GM21528 (cell line): ENCODE measurements around the gene PHF13.
"Not testable (repeated sequence)": the region's sequence is repeated elsewhere in the genome, so short reads cannot be mapped to it uniquely, and the experiment has no call there.

Source experiments
- ATAC-seq: cut with Tn5 transposase; IDR thresholded peaks from one replicate; pipeline ENCODE4 v1.9.1; 2021; ENCODE audit warnings: mild to moderate bottlenecking, moderate library complexity; ENCODE audit not compliant: unreplicated experiment, low FRiP score

The PHF13 gene

GRCh38 chr1:6653436-6654290 lies 40.1 kb downstream of the PHF13 start:
- no peak for ATAC-seq

GRCh38 chr1:6657138-6657537 lies 43.6 kb downstream of the PHF13 start:
- ATAC-seq: no peak

DNA sequence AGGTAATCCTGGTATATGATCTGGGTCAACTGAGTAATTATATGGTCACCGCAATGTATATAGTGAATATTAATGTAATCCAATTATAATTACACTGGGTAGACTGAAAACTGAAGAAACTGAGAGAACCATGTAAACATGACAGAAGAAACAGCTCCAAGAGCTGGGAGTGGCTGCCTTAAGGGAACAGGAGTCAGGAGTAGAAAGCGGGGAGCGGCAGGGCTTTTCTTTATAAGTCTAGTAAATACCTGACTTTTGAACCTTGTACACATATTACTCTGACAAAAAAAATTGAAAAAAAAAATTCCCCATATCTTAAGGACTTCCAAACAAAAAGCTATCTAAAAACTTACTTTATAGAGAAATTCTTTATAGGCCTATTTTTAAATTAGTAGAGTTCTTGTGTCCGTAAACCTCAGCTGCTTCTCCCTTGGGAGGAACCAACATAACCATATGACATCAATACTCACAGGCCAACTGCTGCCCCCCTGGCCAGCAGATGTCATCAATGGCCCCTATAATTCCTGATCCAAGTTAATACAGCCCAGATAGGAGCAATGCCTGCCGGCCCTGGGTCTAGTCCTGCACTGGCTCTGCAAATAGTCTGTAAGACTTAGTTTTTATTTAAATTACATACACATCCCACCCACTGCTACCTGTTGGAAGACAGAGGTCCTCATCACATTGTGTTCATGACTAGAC lies 45.0 kb downstream of the PHF13 start:
- ATAC-seq: no peak

GRCh38 chr1:6660415-6661049 lies 47.0 kb downstream of the PHF13 start:
- ATAC-seq: no peak

GRCh38 chr1:6662468-6662867 lies 48.9 kb downstream of the PHF13 start:
- ATAC-seq: not testable (repeated sequence)

GRCh38 chr1:6666696-6667095 lies 53.2 kb downstream of the PHF13 start:
- no peak for ATAC-seq

DNA sequence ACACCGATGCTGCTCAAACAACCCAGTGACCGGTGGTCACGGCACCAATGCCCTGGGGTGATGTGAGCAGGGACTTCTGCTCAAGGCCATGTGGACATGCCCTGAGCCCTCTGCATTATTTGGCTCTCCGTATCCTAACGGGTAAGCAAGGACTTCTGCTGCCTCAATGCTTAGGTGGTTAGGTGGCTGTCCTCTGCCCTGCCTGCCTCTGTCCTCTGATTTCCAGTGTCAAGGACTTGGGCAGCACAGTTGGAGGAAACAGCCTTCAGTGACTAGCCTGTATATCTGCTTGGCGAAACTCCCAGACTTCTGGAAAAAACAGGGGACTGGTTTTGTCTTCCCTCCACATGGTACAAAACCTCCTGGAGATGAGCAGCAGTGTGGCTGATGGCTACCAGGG lies 53.6 kb downstream of the PHF13 start:
- no peak for ATAC-seq

DNA sequence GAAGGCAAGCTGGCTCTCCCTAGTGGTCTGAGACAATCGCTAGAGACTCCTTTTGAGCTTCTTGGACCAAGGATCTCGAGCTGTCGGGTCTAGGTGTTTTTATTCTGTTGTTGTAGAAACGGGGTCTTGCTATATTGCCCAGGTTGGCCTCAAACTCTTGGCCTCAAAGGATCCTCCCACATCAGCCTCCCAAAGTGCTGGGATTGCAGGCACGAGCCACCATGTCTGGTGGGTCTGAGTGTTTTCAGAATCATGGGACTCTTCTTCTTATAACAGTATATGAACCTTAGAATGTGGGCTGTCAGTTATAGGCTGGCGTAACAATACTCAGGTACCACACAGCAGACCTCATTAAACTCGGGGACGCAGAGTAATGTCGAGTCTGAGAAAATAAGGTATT lies 55.0 kb downstream of the PHF13 start:
- no peak for ATAC-seq

- ATAC-seq: no peak
Measured at GRCh38 chr1:6672558-6672957, 59.0 kb downstream of the PHF13 start.
